Loucy (cell line): Measurements from ENCODE around the gene SLC22A4.

Experiments
- H2AFZ ChIP-seq: fragments of 200-600 bp; sonication (generic); 2 replicates; pipeline ENCODE4 v1.6.0; 2016; ENCODE audit warnings: antibody characterized with exemption, mild to moderate bottlenecking, low read length, moderate library complexity
- H3F3A ChIP-seq: fragments of 200-600 bp; 2 replicates; pipeline ENCODE4 v1.6.0; 2016; ENCODE audit warnings: antibody characterized with exemption, low read depth, mild to moderate bottlenecking
- H3K27me3 ChIP-seq: fragments of 200-600 bp; sonication (generic); 2 replicates; pipeline ENCODE4 v1.6.1; 2014; ENCODE audit warnings: low read length, mild to moderate bottlenecking; ENCODE audit not compliant: insufficient read depth, poor library complexity, severe bottlenecking
- H3K36me3 ChIP-seq: fragments of 200-600 bp; sonication (generic); 2 replicates; pipeline ENCODE4 v1.6.1; 2016; ENCODE audit warnings: low read length; ENCODE audit not compliant: insufficient read depth
- H3K4me1 ChIP-seq: fragments of 200-600 bp; sonication (generic); 2 replicates; pipeline ENCODE4 v1.5.1; 2014; ENCODE audit warnings: low read length, mild to moderate bottlenecking; ENCODE audit not compliant: insufficient read depth, poor library complexity, severe bottlenecking
- H3K4me2 ChIP-seq: fragments of 200-600 bp; sonication (generic); 2 replicates; pipeline ENCODE4 v1.6.0; 2014; ENCODE audit warnings: antibody characterized with exemption, low read length, low read depth, mild to moderate bottlenecking; ENCODE audit not compliant: poor library complexity, severe bottlenecking
- H3K4me3 ChIP-seq: fragments of 200-600 bp; sonication (generic); 2 replicates; pipeline ENCODE4 v1.5.1; 2014; ENCODE audit warnings: low read length, mild to moderate bottlenecking, mixed read lengths; ENCODE audit not compliant: poor library complexity, severe bottlenecking
- H3K79me2 ChIP-seq: fragments of 200-600 bp; sonication (generic); 2 replicates; pipeline ENCODE4 v1.6.1; 2014; ENCODE audit warnings: low read length; ENCODE audit not compliant: insufficient read depth
- H3K9ac ChIP-seq: fragments of 200-600 bp; sonication (generic); 2 replicates; pipeline ENCODE4 v1.6.0; 2014; ENCODE audit warnings: mild to moderate bottlenecking, low read depth, low read length, moderate library complexity; ENCODE audit not compliant: poor library complexity, severe bottlenecking
- H3K9me2 ChIP-seq: fragments of 200-600 bp; sonication (generic); replicated peaks from 2 replicates; pipeline ENCODE4 v1.6.1; 2016; ENCODE audit warnings: low read depth, low read length, mixed read lengths
- H3K9me3 ChIP-seq: fragments of 200-600 bp; sonication (generic); 2 replicates; pipeline ENCODE4 v1.6.1; 2014; ENCODE audit warnings: mild to moderate bottlenecking, antibody characterized with exemption, low read length, low read depth; ENCODE audit not compliant: insufficient read depth
- H4K20me1 ChIP-seq: fragments of 200-600 bp; sonication (generic); 2 replicates; pipeline ENCODE4 v1.6.0; 2014; ENCODE audit warnings: antibody characterized with exemption, low read length, mild to moderate bottlenecking; ENCODE audit not compliant: insufficient read depth, poor library complexity, severe bottlenecking
- EZH2phosphoT487 ChIP-seq: fragments of 200-600 bp; IDR thresholded peaks from 2 replicates; pipeline ENCODE4 v1.6.1; 2018; ENCODE audit warnings: antibody characterized with exemption, mild to moderate bottlenecking, moderate library complexity, borderline replicate concordance
- TF ChIP-seq, protein P1 (sequence below): fragments of 200-600 bp; sonication (generic); conservative IDR thresholded peaks from 2 replicates; pipeline ENCODE4 v1.5.1; 2014; ENCODE audit warnings: mild to moderate bottlenecking, antibody characterized with exemption, low read length

SLC22A4 gene

GRCh38 chr5:132380047-132380446, 85.9 kb downstream of the SLC22A4 start:
- Histone ChIP-seq H4K20me1 (no peaks in the 10 kb centered on the region), H2AFZ (no peak overlapping the region), H3K9ac (no peak overlapping the region), H3K27me3 (no peaks in the 10 kb centered on the region), H3K79me2 (no peaks in the 10 kb centered on the region), H3K9me3 (no peaks in the 10 kb centered on the region), H3F3A (no peaks in the 10 kb centered on the region), H3K4me2 (no peak overlapping the region), H3K9me2 (no peaks in the 10 kb centered on the region), H3K36me3 (no peaks in the 10 kb centered on the region), H3K4me3 (no peak overlapping the region), H3K4me1 (no peaks in the 10 kb centered on the region)
- TF ChIP-seq, protein P1, sequence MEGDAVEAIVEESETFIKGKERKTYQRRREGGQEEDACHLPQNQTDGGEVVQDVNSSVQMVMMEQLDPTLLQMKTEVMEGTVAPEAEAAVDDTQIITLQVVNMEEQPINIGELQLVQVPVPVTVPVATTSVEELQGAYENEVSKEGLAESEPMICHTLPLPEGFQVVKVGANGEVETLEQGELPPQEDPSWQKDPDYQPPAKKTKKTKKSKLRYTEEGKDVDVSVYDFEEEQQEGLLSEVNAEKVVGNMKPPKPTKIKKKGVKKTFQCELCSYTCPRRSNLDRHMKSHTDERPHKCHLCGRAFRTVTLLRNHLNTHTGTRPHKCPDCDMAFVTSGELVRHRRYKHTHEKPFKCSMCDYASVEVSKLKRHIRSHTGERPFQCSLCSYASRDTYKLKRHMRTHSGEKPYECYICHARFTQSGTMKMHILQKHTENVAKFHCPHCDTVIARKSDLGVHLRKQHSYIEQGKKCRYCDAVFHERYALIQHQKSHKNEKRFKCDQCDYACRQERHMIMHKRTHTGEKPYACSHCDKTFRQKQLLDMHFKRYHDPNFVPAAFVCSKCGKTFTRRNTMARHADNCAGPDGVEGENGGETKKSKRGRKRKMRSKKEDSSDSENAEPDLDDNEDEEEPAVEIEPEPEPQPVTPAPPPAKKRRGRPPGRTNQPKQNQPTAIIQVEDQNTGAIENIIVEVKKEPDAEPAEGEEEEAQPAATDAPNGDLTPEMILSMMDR: no peak
- TF ChIP-seq EZH2phosphoT487: no peak

DNA sequence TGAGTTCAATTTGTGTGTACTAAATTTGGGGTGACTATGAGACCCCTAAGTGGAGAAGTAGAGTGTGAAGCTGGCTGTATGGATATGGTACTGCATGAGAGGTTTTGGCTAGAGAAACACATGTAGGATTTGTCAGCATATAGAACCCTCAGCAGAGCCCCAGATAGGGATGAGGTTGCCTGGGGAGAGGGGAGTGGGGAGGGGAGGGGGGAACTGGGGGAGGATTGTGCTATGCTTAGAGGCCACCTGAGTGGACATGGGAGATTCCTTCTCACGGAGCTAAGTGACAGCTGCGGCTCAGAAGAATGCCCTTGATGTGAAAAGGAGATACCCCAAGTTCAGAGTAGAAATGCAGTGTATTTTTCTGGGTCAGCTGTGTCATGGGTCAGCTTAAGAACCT, 86.5 kb downstream of the SLC22A4 start:
- Histone ChIP-seq H3K27me3 (no peaks in the 10 kb centered on the region), H2AFZ (no peak overlapping the region), H3K79me2 (no peaks in the 10 kb centered on the region), H3K9me2 (no peaks in the 10 kb centered on the region), H3K4me3 (no peak overlapping the region), H3K9me3 (no peaks in the 10 kb centered on the region), H3K4me1 (no peaks in the 10 kb centered on the region), H3K36me3 (no peaks in the 10 kb centered on the region), H3F3A (no peaks in the 10 kb centered on the region), H3K9ac (no peak overlapping the region), H3K4me2 (no peak overlapping the region), H4K20me1 (no peaks in the 10 kb centered on the region)
- TF ChIP-seq, protein P1: no peak
- no peak for TF ChIP-seq EZH2phosphoT487

GRCh38 chr5:132381614-132382013, 87.4 kb downstream of the SLC22A4 start:
- H3K36me3 ChIP-seq: no peaks in the 10 kb centered on the region
- TF ChIP-seq, protein P1: no peak
- TF ChIP-seq EZH2phosphoT487: no peak
- H3K4me3 ChIP-seq: no peak overlapping the region
- H3K4me1 ChIP-seq: no peaks in the 10 kb centered on the region
- H3K4me2 ChIP-seq: no peak overlapping the region
- H3K9ac ChIP-seq: no peak overlapping the region
- H4K20me1 ChIP-seq: no peaks in the 10 kb centered on the region
- H2AFZ ChIP-seq: no peak overlapping the region
- no peaks in the 10 kb centered on the region for H3K27me3 ChIP-seq
- no peaks in the 10 kb centered on the region for H3F3A ChIP-seq
- no peaks in the 10 kb centered on the region for H3K9me3 ChIP-seq
- no peaks in the 10 kb centered on the region for H3K9me2 ChIP-seq
- no peaks in the 10 kb centered on the region for H3K79me2 ChIP-seq
